Measurements from ENCODE around the gene RAB36. TPM values are rescaled to one million over a fixed set of nuclear protein-coding genes. Genes with fewer than 3 reads are reported as not detected.

The RAB36 gene
- polyA plus RNA-seq, 4 donors = 0.27 to 1.7 (median 0.92) TPM; not detected in 1

GRCh38 chr22:23212061-23213021 is 67.1 kb downstream of the RAB36 start:
- H3K27me3 ChIP-seq (ENCODE audit: control insufficient read depth in 3 of 3, insufficient read depth in 3 of 3, low read length in 3 of 3) = no peaks in the 10 kb centered on the region
- peaks cover 0 to 4% (median 0%) of the 10 kb centered on the region in 3 donors for H3K4me1 ChIP-seq (ENCODE audit: control insufficient read depth in 3 of 3, insufficient read depth in 2 of 3, low read depth in 1 of 3, low read length in 2 of 3)
- H3K36me3 ChIP-seq (ENCODE audit: control insufficient read depth in 3 of 3, insufficient read depth in 2 of 3, low read depth in 1 of 3, low read length in 3 of 3) = peaks cover 0 to 26% (median 0%) of the 10 kb centered on the region in 3 donors
- 58 to 76% (median 71%) methylated on average over 10 of the region's 10 CpGs for WGBS, 3 donors
- no peak overlapping the region for H3K27ac ChIP-seq (ENCODE audit: low read depth in 1 of 3, low read length in 2 of 3)
- H3K4me3 ChIP-seq (ENCODE audit: low read depth in 1 of 3, low read length in 3 of 3) = no peak overlapping the region
- no peaks in the 10 kb centered on the region for H3K9me3 ChIP-seq (ENCODE audit: control insufficient read depth in 2 of 2, insufficient read depth in 1 of 2, low read depth in 1 of 2, low read length in 1 of 2)
- FAIRE-seq (no peak), DNase-seq (no peak)

- H3K4me3 ChIP-seq (ENCODE audit: low read depth in 1 of 3, low read length in 3 of 3) = no peak overlapping the region
- H3K9me3 ChIP-seq (ENCODE audit: control insufficient read depth in 2 of 2, insufficient read depth in 1 of 2, low read depth in 1 of 2, low read length in 1 of 2) = no peaks in the 10 kb centered on the region
- WGBS, 3 donors = 65 to 89% (median 82%) methylated on average over 13 of the region's 13 CpGs
- peaks cover 0 to 11% (median 0%) of the 10 kb centered on the region in 3 donors for H3K4me1 ChIP-seq (ENCODE audit: control insufficient read depth in 3 of 3, insufficient read depth in 2 of 3, low read depth in 1 of 3, low read length in 2 of 3)
- H3K27ac ChIP-seq (ENCODE audit: low read depth in 1 of 3, low read length in 2 of 3) = no peak overlapping the region
- no peak for DNase-seq
- peaks cover 0 to 22% (median 0%) of the 10 kb centered on the region in 3 donors for H3K36me3 ChIP-seq (ENCODE audit: control insufficient read depth in 3 of 3, insufficient read depth in 2 of 3, low read depth in 1 of 3, low read length in 3 of 3)
- no peaks in the 10 kb centered on the region for H3K27me3 ChIP-seq (ENCODE audit: control insufficient read depth in 3 of 3, insufficient read depth in 3 of 3, low read length in 3 of 3)
- FAIRE-seq = no peak
Measured at GRCh38 chr22:23213022-23213555, 67.8 kb downstream of the RAB36 start.

- WGBS, 3 donors = 55 to 70% (median 61%) methylated on average over 11 of the region's 11 CpGs
- FAIRE-seq = no peak
- Histone ChIP-seq H3K9me3 (ENCODE audit: control insufficient read depth in 2 of 2, insufficient read depth in 1 of 2, low read depth in 1 of 2, low read length in 1 of 2) (no peaks in the 10 kb centered on the region), H3K27ac (ENCODE audit: low read depth in 1 of 3, low read length in 2 of 3) (no peak overlapping the region), H3K4me1 (ENCODE audit: control insufficient read depth in 3 of 3, insufficient read depth in 2 of 3, low read depth in 1 of 3, low read length in 2 of 3) (peaks cover 0 to 18% (median 5%) of the 10 kb centered on the region in 3 donors), H3K36me3 (ENCODE audit: control insufficient read depth in 3 of 3, insufficient read depth in 2 of 3, low read depth in 1 of 3, low read length in 3 of 3) (peaks cover 0 to 26% (median 0%) of the 10 kb centered on the region in 3 donors), H3K27me3 (ENCODE audit: control insufficient read depth in 3 of 3, insufficient read depth in 3 of 3, low read length in 3 of 3) (no peaks in the 10 kb centered on the region), H3K4me3 (ENCODE audit: low read depth in 1 of 3, low read length in 3 of 3) (no peak overlapping the region)
- DNase-seq = no peak
Measured at GRCh38 chr22:23213581-23214334, 68.5 kb downstream of the RAB36 start.

Other genes with a start within 250 kb of the RAB36 start
- 1 to 10 TPM in 3 of 4 donors, under 1 TPM in 1; 0.55 to 3.6 (median 2.7) TPM for gene GNAZ, start 75.0 kb upstream of the RAB36 start, polyA plus RNA-seq
- 1 to 10 TPM in 1 of 4 donors, under 1 TPM in 1, not detected in 2; 0.13 to 1.2 TPM for gene RSPH14, start 3.5 kb upstream of the RAB36 start, polyA plus RNA-seq
- gene BCR, start 35.0 kb downstream of the RAB36 start, polyA plus RNA-seq = 10 to 100 TPM in 3 of 4 donors, 1 to 10 TPM in 1; 8.9 to 27.9 (median 19.7) TPM

Measured in small intestine (tissue), 7 donors.